Spleen (tissue), 11 donors: ENCODE results near the gene EIF4G1. TPM values are rescaled to one million over a fixed set of nuclear protein-coding genes. Genes with fewer than 3 reads are reported as not detected.

Source experiments
- DNase-seq: peaks from one replicate; pipeline ENCODE4 v3.0.0-alpha.2; 2020
- H3K27ac ChIP-seq, 8 donors: fragments of 200-600 bp; sonication (generic) in 7 of 8; 1 replicate in 4 of 8; 2 replicates in 4 of 8; pipeline versions ENCODE4 v1.5.0 to v1.8.0; 2016 to 2021; ENCODE audit warnings: inconsistent platforms in 4 of 8, mild to moderate bottlenecking in 4 of 8, moderate library complexity in 1 of 8
- H3K27me3 ChIP-seq, 7 donors: fragments of 200-600 bp; sonication (generic) in 6 of 7; replicated peaks in 1 of 7; 1 replicate in 4 of 7; 2 replicates in 3 of 7; pipeline versions ENCODE4 v1.5.0 to v1.8.0; 2016 to 2021; ENCODE audit warnings: inconsistent platforms in 3 of 7, mild to moderate bottlenecking in 1 of 7
- H3K36me3 ChIP-seq, 6 donors: fragments of 200-600 bp; sonication (generic) in 5 of 6; 1 replicate in 4 of 6; 2 replicates in 2 of 6; pipeline versions ENCODE4 v1.5.0 to v1.8.0; 2016 to 2021; ENCODE audit warnings: inconsistent platforms in 2 of 6
- H3K4me1 ChIP-seq, 6 donors: fragments of 200-600 bp; sonication (generic) in 5 of 6; 1 replicate in 3 of 6; 2 replicates in 3 of 6; pipeline versions ENCODE4 v1.5.0 to v1.8.0; 2016 to 2021; ENCODE audit warnings: inconsistent platforms in 3 of 6
- H3K4me3 ChIP-seq, 8 donors: fragments of 200-600 bp; sonication (generic) in 7 of 8; 1 replicate in 4 of 8; 2 replicates in 4 of 8; pipeline versions ENCODE4 v1.5.0 to v1.8.0; 2016 to 2021; ENCODE audit warnings: inconsistent platforms in 4 of 8, mild to moderate bottlenecking in 4 of 8, moderate library complexity in 2 of 8
- H3K9me3 ChIP-seq, 8 donors: fragments of 200-600 bp; sonication (generic) in 7 of 8; 1 replicate in 4 of 8; 2 replicates in 4 of 8; pipeline versions ENCODE4 v1.5.0 to v1.8.0; 2016 to 2021; ENCODE audit warnings: inconsistent platforms in 4 of 8
- POLR2A ChIP-seq, 3 donors: fragments of 450-650 bp; IDR thresholded peaks; one replicate each; pipeline ENCODE4 v1.5.1; 2017; ENCODE audit warnings: antibody characterized with exemption in 3 of 3, mild to moderate bottlenecking in 1 of 3
- POLR2AphosphoS5 ChIP-seq, 3 donors: sonication (generic); formaldehyde crosslinking; IDR thresholded peaks; one replicate each; pipeline ENCODE4 v1.5.1; 2017; ENCODE audit warnings: antibody characterized with exemption in 3 of 3
- WGBS, 5 donors: extraction: QIAGEN DNeasy Blood & Tissue Kit in 3 of 5; methylation state at CpG; one replicate each; pipeline versions ENCODE4 v1.1.5 to v1.1.7; 2013 to 2018; 5-methylcytosine and 5-hydroxymethylcytosine counted together
- intact Hi-C: fragments of 100-400 bp; cut with DNase I; formaldehyde crosslinking; loops from one replicate; pipeline ENCODE4 v1.15.0; 2023; ENCODE audit warnings: low total_unique reads
- polyA plus RNA-seq, 3 donors: library from polyadenylated mRNA; stranded (reverse); fragments of 200-250 nt; gene quantifications; one replicate each; pipeline ENCODE4 v1.2.1, GENCODE V29; 2013
- total RNA-seq, 7 donors: library from RNA; depleted of rRNA in 3 of 7; stranded (reverse); fragments of >200 nt in 3 of 7; fragmentation: NEBNext Ultra II Directional in 4 of 7; extraction: Animal tissue kit (Norgen Biotek cat#: 25700) in 4 of 7; gene quantifications; one replicate each; pipeline versions ENCODE4 v1.1.0 to v1.2.1, GENCODE V29; 2016 to 2021
- TF ChIP-seq, protein P1 (sequence below), 11 experiments: fragments of 200-600 bp in 7 of 11; fragments of 450-650 bp in 4 of 11; sonication (generic) in 4 of 11; IDR thresholded peaks in 8 of 11; conservative IDR thresholded peaks in 3 of 11; 1 replicate in 7 of 11; 2 replicates in 4 of 11; pipeline versions ENCODE4 v1.4.0 to v1.8.0; 2016 to 2021; ENCODE audit warnings: antibody characterized with exemption in 11 of 11, inconsistent platforms in 4 of 11, mild to moderate bottlenecking in 1 of 11
- donor health status: healthy with polysubstance abuse.
- donor health status: DM: no; HTN: no; CAD: no; lungs with moderate emphysema.
- donor health status: DM: no; HTN: no; CAD: no.
- donor health status: Bipolar disorder and iron deficiency.
- donor health status: healthy.
- donor health status: DM: no; HTN: no; CAD: no.
- donor health status: DM: yes; HTN: yes; CAD: no.

The EIF4G1 gene
- total and polyA plus RNA-seq, 10 donors, result 83.4 to 294 (median 230) TPM

DNA sequence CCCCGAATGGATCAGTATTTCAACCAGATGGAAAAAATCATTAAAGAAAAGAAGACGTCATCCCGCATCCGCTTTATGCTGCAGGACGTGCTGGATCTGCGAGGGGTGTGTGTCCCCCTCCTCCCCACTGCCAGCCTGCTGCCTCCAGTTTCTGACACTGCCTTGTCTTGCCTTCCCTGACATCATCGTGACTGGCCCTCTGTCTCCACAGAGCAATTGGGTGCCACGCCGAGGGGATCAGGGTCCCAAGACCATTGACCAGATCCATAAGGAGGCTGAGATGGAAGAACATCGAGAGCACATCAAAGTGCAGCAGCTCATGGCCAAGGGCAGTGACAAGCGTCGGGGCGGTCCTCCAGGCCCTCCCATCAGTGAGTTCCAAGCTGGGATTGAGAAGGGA lies 10.9 kb downstream of the EIF4G1 start:
- H3K36me3 ChIP-seq, result peaks cover 12 to 100% (median 100%) of the 10 kb centered on the region in 6 donors
- H3K4me1 ChIP-seq, result peaks cover 0 to 25% (median 15%) of the 10 kb centered on the region in 6 donors
- H3K4me3 ChIP-seq, result no peak overlapping the region
- H3K27me3 ChIP-seq, result no peaks in the 10 kb centered on the region
- 92 to 98% (median 96%) methylated on average over 13 of the region's 13 CpGs for WGBS, 5 donors
- H3K9me3 ChIP-seq, result no peaks in the 10 kb centered on the region
- no peak for TF ChIP-seq POLR2A (IDR thresholded peaks at IDR 0.05)
- TF ChIP-seq, protein P1, sequence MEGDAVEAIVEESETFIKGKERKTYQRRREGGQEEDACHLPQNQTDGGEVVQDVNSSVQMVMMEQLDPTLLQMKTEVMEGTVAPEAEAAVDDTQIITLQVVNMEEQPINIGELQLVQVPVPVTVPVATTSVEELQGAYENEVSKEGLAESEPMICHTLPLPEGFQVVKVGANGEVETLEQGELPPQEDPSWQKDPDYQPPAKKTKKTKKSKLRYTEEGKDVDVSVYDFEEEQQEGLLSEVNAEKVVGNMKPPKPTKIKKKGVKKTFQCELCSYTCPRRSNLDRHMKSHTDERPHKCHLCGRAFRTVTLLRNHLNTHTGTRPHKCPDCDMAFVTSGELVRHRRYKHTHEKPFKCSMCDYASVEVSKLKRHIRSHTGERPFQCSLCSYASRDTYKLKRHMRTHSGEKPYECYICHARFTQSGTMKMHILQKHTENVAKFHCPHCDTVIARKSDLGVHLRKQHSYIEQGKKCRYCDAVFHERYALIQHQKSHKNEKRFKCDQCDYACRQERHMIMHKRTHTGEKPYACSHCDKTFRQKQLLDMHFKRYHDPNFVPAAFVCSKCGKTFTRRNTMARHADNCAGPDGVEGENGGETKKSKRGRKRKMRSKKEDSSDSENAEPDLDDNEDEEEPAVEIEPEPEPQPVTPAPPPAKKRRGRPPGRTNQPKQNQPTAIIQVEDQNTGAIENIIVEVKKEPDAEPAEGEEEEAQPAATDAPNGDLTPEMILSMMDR (IDR thresholded peaks at IDR 0.05 in 8 of 11, conservative IDR thresholded peaks at IDR 0.05 in 3 of 11), result no peak
- TF ChIP-seq POLR2AphosphoS5 (IDR thresholded peaks at IDR 0.05), result peak; percentile 31 to 57 (median 35)
- no peak overlapping the region for H3K27ac ChIP-seq
- DNase-seq, result no peak
- intact Hi-C loops, result no loop called here

DNA sequence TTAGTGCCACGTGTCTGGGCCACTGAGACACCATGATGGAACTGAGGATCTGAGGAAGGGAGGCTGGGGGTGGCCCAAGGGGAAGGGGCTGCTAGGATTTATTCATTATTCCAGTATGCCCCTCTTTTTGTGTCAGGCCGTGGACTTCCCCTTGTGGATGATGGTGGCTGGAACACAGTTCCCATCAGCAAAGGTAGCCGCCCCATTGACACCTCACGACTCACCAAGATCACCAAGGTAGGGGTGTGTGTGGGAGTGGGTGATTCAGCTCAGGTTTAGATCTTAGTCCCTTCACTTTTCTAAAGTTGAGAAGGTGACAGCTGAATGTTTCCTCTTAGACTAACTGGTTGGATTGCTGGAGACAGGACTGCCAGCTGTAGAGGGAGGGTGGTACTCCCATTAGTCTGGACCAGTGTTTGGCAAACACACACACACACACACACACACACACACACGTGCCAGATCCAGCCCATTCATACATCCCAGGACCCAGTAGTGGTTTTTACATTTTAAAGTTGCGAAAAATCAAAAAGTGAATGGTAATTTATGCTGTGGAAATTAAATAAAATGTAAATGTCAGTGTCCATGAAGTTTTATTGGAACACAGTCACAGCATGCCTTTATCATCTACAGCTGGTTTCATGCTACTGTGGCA lies 11.4 kb downstream of the EIF4G1 start:
- Histone ChIP-seq H3K27me3 (no peaks in the 10 kb centered on the region), H3K4me3 (no peak overlapping the region), H3K9me3 (no peaks in the 10 kb centered on the region), H3K27ac (no peak overlapping the region), H3K36me3 (peaks cover 12 to 100% (median 100%) of the 10 kb centered on the region in 6 donors), H3K4me1 (peaks cover 0 to 19% (median 9%) of the 10 kb centered on the region in 6 donors)
- intact Hi-C loops, result no loop called here
- TF ChIP-seq POLR2A (IDR thresholded peaks at IDR 0.05), result no peak
- peak in 1 of 3 donors; percentile 0 for TF ChIP-seq POLR2AphosphoS5 (IDR thresholded peaks at IDR 0.05)
- DNase-seq, result no peak
- WGBS, 5 donors, result 81 to 89% (median 84%) methylated on average over 6 of the region's 6 CpGs

DNA sequence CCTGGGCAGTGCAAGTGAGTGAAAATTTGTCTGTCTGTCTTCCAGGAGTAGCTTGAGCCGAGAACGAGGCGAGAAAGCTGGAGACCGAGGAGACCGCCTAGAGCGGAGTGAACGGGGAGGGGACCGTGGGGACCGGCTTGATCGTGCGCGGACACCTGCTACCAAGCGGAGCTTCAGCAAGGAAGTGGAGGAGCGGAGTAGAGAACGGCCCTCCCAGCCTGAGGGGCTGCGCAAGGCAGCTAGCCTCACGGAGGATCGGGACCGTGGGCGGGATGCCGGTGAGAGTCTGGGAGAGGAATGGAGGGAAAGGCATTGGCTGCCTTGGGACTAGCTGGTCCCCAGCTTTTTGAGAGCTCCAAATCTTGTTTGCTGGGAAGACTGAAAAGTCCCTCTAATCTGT lies 12.8 kb downstream of the EIF4G1 start:
- peaks cover 8 to 100% (median 100%) of the 10 kb centered on the region in 6 donors for H3K36me3 ChIP-seq
- intact Hi-C loops, result no loop called here
- DNase-seq, result no peak

DNA sequence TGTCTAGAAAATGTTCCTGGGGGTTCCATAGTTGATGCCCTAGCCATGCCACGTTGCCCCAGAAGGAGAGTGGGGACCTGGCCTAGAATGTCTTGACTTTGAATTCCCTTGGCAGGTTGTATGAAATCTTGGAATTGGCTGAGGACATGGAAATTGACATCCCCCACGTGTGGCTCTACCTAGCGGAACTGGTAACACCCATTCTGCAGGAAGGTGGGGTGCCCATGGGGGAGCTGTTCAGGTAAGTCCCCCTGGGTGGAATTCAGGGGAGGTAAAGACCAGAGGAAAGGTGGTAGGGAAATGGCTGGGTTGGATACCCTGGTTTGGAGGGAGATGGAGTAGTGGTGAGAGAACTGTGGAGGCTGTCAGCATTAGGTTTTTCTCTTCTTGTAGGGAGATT lies 14.1 kb downstream of the EIF4G1 start:
- H3K27me3 ChIP-seq, result no peaks in the 10 kb centered on the region
- H3K27ac ChIP-seq, result no peak overlapping the region
- TF ChIP-seq POLR2AphosphoS5 (IDR thresholded peaks at IDR 0.05), result no peak
- TF ChIP-seq, protein P1 (IDR thresholded peaks at IDR 0.05 in 8 of 11, conservative IDR thresholded peaks at IDR 0.05 in 3 of 11), result no peak
- TF ChIP-seq POLR2A (IDR thresholded peaks at IDR 0.05), result no peak
- 46 to 77% (median 60%) methylated on average over 3 of the region's 3 CpGs for WGBS, 5 donors
- H3K4me1 ChIP-seq, result peaks cover 0 to 19% (median 8%) of the 10 kb centered on the region in 6 donors
- intact Hi-C loops, result no loop called here
- peaks cover 11 to 100% (median 100%) of the 10 kb centered on the region in 6 donors for H3K36me3 ChIP-seq
- DNase-seq, result no peak
- no peak overlapping the region for H3K4me3 ChIP-seq
- H3K9me3 ChIP-seq, result no peaks in the 10 kb centered on the region

More for the DNA sequence above, 12.8 kb downstream of the EIF4G1 start:
- no peak overlapping the region for H3K4me3 ChIP-seq
- TF ChIP-seq POLR2A (IDR thresholded peaks at IDR 0.05), result no peak
- TF ChIP-seq POLR2AphosphoS5 (IDR thresholded peaks at IDR 0.05), result peak in 2 of 3 donors; percentile 25 to 65
- TF ChIP-seq, protein P1 (IDR thresholded peaks at IDR 0.05 in 8 of 11, conservative IDR thresholded peaks at IDR 0.05 in 3 of 11), result no peak
- peaks cover 0 to 16% (median 7%) of the 10 kb centered on the region in 6 donors for H3K4me1 ChIP-seq
- 93 to 97% (median 95%) methylated on average over 21 of the region's 21 CpGs for WGBS, 5 donors
- no peaks in the 10 kb centered on the region for H3K27me3 ChIP-seq
- no peak overlapping the region for H3K27ac ChIP-seq
- H3K9me3 ChIP-seq, result no peaks in the 10 kb centered on the region
